Measurements from ENCODE around the gene KDM1B.

KDM1B gene

GRCh38 chr6:18148304-18149025, 6.8 kb upstream of the KDM1B start (continued):
- no peak for TF ChIP-seq ZBTB10 (tag by site-specific recombination; IDR thresholded peaks at IDR 0.05)
- TF ChIP-seq, protein P1, sequence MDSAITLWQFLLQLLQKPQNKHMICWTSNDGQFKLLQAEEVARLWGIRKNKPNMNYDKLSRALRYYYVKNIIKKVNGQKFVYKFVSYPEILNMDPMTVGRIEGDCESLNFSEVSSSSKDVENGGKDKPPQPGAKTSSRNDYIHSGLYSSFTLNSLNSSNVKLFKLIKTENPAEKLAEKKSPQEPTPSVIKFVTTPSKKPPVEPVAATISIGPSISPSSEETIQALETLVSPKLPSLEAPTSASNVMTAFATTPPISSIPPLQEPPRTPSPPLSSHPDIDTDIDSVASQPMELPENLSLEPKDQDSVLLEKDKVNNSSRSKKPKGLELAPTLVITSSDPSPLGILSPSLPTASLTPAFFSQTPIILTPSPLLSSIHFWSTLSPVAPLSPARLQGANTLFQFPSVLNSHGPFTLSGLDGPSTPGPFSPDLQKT (IDR thresholded peaks at IDR 0.05; ENCODE audit: borderline replicate concordance, low read depth, low read length): no peak
- TF ChIP-seq EGR2 (tag by site-specific recombination; IDR thresholded peaks at IDR 0.05; ENCODE audit: low read depth): no peak
- TF ChIP-seq MEIS1 (CRISPR knock-in tag; IDR thresholded peaks at IDR 0.05; ENCODE audit: borderline replicate concordance): no peak
- TF ChIP-seq ZNF76 (tag by site-specific recombination; IDR thresholded peaks at IDR 0.05; ENCODE audit: borderline replicate concordance, low read depth): no peak
- TF ChIP-seq ZNF114 (tag by site-specific recombination; IDR thresholded peaks at IDR 0.05): no peak
- TF ChIP-seq ZNF24 (tag by site-specific recombination; IDR thresholded peaks at IDR 0.05): 0 out of 2 replicates have a peak, but pooled peaks have one; percentile 48
- peak; percentile 95 for TF ChIP-seq ATF2 (tag by site-specific recombination; IDR thresholded peaks at IDR 0.05; ENCODE audit: low read depth)
- no peak for TF ChIP-seq ZSCAN5A (tag by site-specific recombination; IDR thresholded peaks at IDR 0.05)
- no peak for TF ChIP-seq ZNF621 (tag by site-specific recombination; IDR thresholded peaks at IDR 0.05)
- no peak for TF ChIP-seq ZNF311 (tag by site-specific recombination; IDR thresholded peaks at IDR 0.05; ENCODE audit: borderline replicate concordance)
- TF ChIP-seq ZNF274 (IDR thresholded peaks at IDR 0.05; ENCODE audit: low read length): no peak
- TF ChIP-seq ZNF274 (tag by site-specific recombination; IDR thresholded peaks at IDR 0.05; ENCODE audit: borderline replicate concordance): no peak
- TF ChIP-seq KLF10 (tag by site-specific recombination; IDR thresholded peaks at IDR 0.05): peak; percentile 63
- TF ChIP-seq ZNF623 (tag by site-specific recombination; IDR thresholded peaks at IDR 0.05): no peak
- no peak for TF ChIP-seq ZBTB26 (tag by site-specific recombination; optimal IDR thresholded peaks at IDR 0.05)
- no peak for TF ChIP-seq ZNF302 (tag by site-specific recombination; IDR thresholded peaks at IDR 0.05; ENCODE audit: low read depth)
- no peak for TF ChIP-seq ZNF473 (tag by site-specific recombination; IDR thresholded peaks at IDR 0.05)
- no peak for TF ChIP-seq ZNF362 (tag by site-specific recombination; IDR thresholded peaks at IDR 0.05)
- TF ChIP-seq KLF17 (tag by site-specific recombination; IDR thresholded peaks at IDR 0.05): no peak
- no peak for TF ChIP-seq ZNF791 (tag by site-specific recombination; IDR thresholded peaks at IDR 0.05)
- TF ChIP-seq ZXDB (tag by site-specific recombination; IDR thresholded peaks at IDR 0.05): no peak
- no peak for TF ChIP-seq ZSCAN4 (tag by site-specific recombination; IDR thresholded peaks at IDR 0.05)
- TF ChIP-seq ZSCAN23 (tag by site-specific recombination; IDR thresholded peaks at IDR 0.05): no peak
- TF ChIP-seq ZBTB20 (tag by site-specific recombination; IDR thresholded peaks at IDR 0.05): no peak
- no peak for TF ChIP-seq ZNF561 (tag by site-specific recombination; IDR thresholded peaks at IDR 0.05; ENCODE audit: borderline replicate concordance)
- no peak for TF ChIP-seq ZNF658 (tag by site-specific recombination; IDR thresholded peaks at IDR 0.05)
- no peak for TF ChIP-seq ZNF350 (tag by site-specific recombination; IDR thresholded peaks at IDR 0.05)
- TF ChIP-seq ZNF221 (tag by site-specific recombination; IDR thresholded peaks at IDR 0.05; ENCODE audit: borderline replicate concordance): no peak
